HepG2 (cell line): ENCODE results near the gene PRMT7. TPM values are rescaled to one million over a fixed set of nuclear protein-coding genes. Genes with fewer than 3 reads are reported as not detected.
A peak's percentile ranks its signal among the peaks of the same experiment; 100 is the strongest.

Experiments
- AFF4 ChIP-seq: sonication (generic); formaldehyde crosslinking; IDR thresholded peaks from 2 replicates; pipeline ENCODE4 v1.4.0; 2020; ENCODE audit warnings: missing genetic modification reagents
- ATF2 ChIP-seq: sonication (generic); formaldehyde crosslinking; IDR thresholded peaks from 2 replicates; pipeline ENCODE4 v1.4.0; 2020; ENCODE audit warnings: missing genetic modification reagents
- CREB1 ChIP-seq, 2 experiments: fragments of 450-650 bp in 1 of 2; IDR thresholded peaks; 2 replicates each; pipeline ENCODE4 v1.6.1; 2016 to 2017; ENCODE audit warnings: control low read depth in 1 of 2, mild to moderate bottlenecking in 1 of 2, missing compliant biosample characterization in 1 of 2, missing genetic modification characterization in 1 of 2
- GZF1 ChIP-seq: sonication (generic); formaldehyde crosslinking; IDR thresholded peaks from 2 replicates; pipeline ENCODE4 v1.5.1; 2020; ENCODE audit warnings: mild to moderate bottlenecking, missing genetic modification reagents
- KMT2A ChIP-seq: sonication (generic); formaldehyde crosslinking; IDR thresholded peaks from 2 replicates; pipeline ENCODE4 v1.4.0; 2020; ENCODE audit warnings: missing genetic modification reagents
- PHF21A ChIP-seq: sonication (generic); formaldehyde crosslinking; IDR thresholded peaks from 2 replicates; pipeline ENCODE4 v1.5.0; 2020; ENCODE audit warnings: mild to moderate bottlenecking, missing genetic modification reagents
- TBX2 ChIP-seq: sonication (generic); formaldehyde crosslinking; IDR thresholded peaks from 2 replicates; pipeline ENCODE4 v1.5.0; 2020; ENCODE audit warnings: missing genetic modification reagents, mild to moderate bottlenecking, borderline replicate concordance
- ZFX ChIP-seq: sonication (generic); formaldehyde crosslinking; IDR thresholded peaks from 2 replicates; pipeline ENCODE4 v1.4.0; 2020; ENCODE audit warnings: mild to moderate bottlenecking, low read depth, missing genetic modification reagents, moderate library complexity
- ZNF10 ChIP-seq: sonication (generic); formaldehyde crosslinking; IDR thresholded peaks from 2 replicates; pipeline ENCODE4 v1.4.0; 2020; ENCODE audit warnings: mild to moderate bottlenecking, low read depth, missing genetic modification reagents, borderline replicate concordance
- ZNF124 ChIP-seq: sonication (generic); formaldehyde crosslinking; IDR thresholded peaks from 2 replicates; pipeline ENCODE4 v1.4.0; 2020; ENCODE audit warnings: missing genetic modification reagents
- ZNF660 ChIP-seq: sonication (generic); formaldehyde crosslinking; IDR thresholded peaks from 2 replicates; pipeline ENCODE4 v1.5.1; 2020; ENCODE audit warnings: mild to moderate bottlenecking, low read depth, missing genetic modification reagents, borderline replicate concordance
- polyA plus RNA-seq, 8 experiments: library from polyadenylated mRNA; depleted of rRNA in 3 of 8; stranded (reverse) in 7 of 8; unstranded in 1 of 8; fragments of >200 nt; fragmentation: Illumina TruSeq in 4 of 8; extraction: Trizol in 4 of 8; gene quantifications; 2 replicates each; pipeline versions ENCODE4 v1.2.1 to v1.2.3, GENCODE V29; 2011 to 2016; ENCODE audit warnings: low read depth in 4 of 8, missing spikeins in 1 of 8, mixed read lengths in 1 of 8; ENCODE audit not compliant: insufficient read depth in 1 of 8
- total RNA-seq, 5 experiments: library from RNA; depleted of rRNA; stranded (reverse); fragments of >200 nt; fragmentation: Illumina TruSeq; extraction: Trizol; gene quantifications; 2 replicates each; pipeline ENCODE4 v1.2.3, GENCODE V29; 2016; ENCODE audit warnings: low read depth in 1 of 5
- TF ChIP-seq, protein P1 (sequence below): sonication (generic); formaldehyde crosslinking; IDR thresholded peaks from 2 replicates; pipeline ENCODE4 v1.4.0; 2020; ENCODE audit warnings: missing genetic modification reagents
- TF ChIP-seq, protein P2 (sequence below): sonication (generic); formaldehyde crosslinking; IDR thresholded peaks from 2 replicates; pipeline ENCODE4 v1.5.1; 2020; ENCODE audit warnings: mild to moderate bottlenecking, missing genetic modification reagents
- TF ChIP-seq, protein P3 (sequence below): sonication (generic); formaldehyde crosslinking; conservative IDR thresholded peaks from 2 replicates; pipeline ENCODE4 v1.8.0; 2022; ENCODE audit warnings: mild to moderate bottlenecking, moderate library complexity, missing genetic modification reagents

PRMT7 gene
- total and polyA plus RNA-seq, 2 of the 13 experiments (the other 11 are each of a cell fraction or from before 2014, with no cell fraction given) = 47.5 to 55.0 TPM

- TF ChIP-seq, protein P1, sequence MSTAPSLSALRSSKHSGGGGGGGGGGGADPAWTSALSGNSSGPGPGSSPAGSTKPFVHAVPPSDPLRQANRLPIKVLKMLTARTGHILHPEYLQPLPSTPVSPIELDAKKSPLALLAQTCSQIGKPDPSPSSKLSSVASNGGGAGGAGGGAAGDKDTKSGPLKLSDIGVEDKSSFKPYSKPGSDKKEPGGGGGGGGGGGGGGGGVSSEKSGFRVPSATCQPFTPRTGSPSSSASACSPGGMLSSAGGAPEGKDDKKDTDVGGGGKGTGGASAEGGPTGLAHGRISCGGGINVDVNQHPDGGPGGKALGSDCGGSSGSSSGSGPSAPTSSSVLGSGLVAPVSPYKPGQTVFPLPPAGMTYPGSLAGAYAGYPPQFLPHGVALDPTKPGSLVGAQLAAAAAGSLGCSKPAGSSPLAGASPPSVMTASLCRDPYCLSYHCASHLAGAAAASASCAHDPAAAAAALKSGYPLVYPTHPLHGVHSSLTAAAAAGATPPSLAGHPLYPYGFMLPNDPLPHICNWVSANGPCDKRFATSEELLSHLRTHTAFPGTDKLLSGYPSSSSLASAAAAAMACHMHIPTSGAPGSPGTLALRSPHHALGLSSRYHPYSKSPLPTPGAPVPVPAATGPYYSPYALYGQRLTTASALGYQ (CRISPR knock-in tag) = peak; percentile 90
- peak; percentile 98 for TF ChIP-seq TBX2 (CRISPR knock-in tag)
- TF ChIP-seq PHF21A (CRISPR knock-in tag) = peak; percentile 96
- TF ChIP-seq, protein P2, sequence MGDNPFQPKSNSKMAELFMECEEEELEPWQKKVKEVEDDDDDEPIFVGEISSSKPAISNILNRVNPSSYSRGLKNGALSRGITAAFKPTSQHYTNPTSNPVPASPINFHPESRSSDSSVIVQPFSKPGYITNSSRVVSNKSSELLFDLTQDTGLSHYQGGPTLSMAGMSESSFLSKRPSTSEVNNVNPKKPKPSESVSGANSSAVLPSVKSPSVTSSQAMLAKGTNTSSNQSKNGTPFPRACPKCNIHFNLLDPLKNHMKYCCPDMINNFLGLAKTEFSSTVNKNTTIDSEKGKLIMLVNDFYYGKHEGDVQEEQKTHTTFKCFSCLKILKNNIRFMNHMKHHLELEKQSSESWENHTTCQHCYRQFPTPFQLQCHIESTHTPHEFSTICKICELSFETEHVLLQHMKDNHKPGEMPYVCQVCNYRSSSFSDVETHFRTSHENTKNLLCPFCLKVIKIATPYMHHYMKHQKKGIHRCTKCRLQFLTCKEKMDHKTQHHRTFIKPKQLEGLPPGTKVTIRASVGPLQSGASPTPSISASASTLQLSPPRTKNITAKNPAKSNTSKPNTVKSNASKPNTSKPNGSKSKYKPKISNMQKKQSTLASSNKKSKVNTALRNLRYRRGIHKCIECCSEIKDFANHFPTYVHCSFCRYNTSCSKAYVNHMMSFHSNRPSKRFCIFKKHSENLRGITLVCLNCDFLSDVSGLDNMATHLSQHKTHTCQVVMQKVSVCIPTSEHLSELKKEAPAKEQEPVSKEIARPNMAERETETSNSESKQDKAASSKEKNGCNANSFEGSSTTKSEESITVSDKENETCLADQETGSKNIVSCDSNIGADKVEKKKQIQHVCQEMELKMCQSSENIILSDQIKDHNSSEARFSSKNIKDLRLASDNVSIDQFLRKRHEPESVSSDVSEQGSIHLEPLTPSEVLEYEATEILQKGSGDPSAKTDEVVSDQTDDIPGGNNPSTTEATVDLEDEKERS (CRISPR knock-in tag) = no peak
- TF ChIP-seq, protein P3, sequence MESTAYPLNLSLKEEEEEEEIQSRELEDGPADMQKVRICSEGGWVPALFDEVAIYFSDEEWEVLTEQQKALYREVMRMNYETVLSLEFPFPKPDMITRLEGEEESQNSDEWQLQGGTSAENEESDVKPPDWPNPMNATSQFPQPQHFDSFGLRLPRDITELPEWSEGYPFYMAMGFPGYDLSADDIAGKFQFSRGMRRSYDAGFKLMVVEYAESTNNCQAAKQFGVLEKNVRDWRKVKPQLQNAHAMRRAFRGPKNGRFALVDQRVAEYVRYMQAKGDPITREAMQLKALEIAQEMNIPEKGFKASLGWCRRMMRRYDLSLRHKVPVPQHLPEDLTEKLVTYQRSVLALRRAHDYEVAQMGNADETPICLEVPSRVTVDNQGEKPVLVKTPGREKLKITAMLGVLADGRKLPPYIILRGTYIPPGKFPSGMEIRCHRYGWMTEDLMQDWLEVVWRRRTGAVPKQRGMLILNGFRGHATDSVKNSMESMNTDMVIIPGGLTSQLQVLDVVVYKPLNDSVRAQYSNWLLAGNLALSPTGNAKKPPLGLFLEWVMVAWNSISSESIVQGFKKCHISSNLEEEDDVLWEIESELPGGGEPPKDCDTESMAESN = no peak; the same call in 1 of the 2 replicates
- TF ChIP-seq ATF2 = peak; percentile 85; the same call in 1 of the 2 replicates
- TF ChIP-seq GZF1 = no peak
- TF ChIP-seq ZNF124 (CRISPR knock-in tag) = peak; percentile 65; the same call in 1 of the 2 replicates
- TF ChIP-seq ZNF10 (CRISPR knock-in tag) = no peak
- TF ChIP-seq CREB1 (IDR thresholded peaks at IDR 0.05) = peak; percentile 21; the same call in 1 of the 2 replicates
- peak; percentile 76 for TF ChIP-seq CREB1 (CRISPR knock-in tag; IDR thresholded peaks at IDR 0.05)
- no peak for TF ChIP-seq ZNF660 (CRISPR knock-in tag)
- TF ChIP-seq AFF4 = peak; percentile 62
- peak; percentile 61; the same call in 1 of the 2 replicates for TF ChIP-seq ZFX (CRISPR knock-in tag)
- peak; percentile 68; the same call in 1 of the 2 replicates for TF ChIP-seq KMT2A (CRISPR knock-in tag)
These were observed 29.3 kb upstream of the PRMT7 start (continued) for GRCh38 chr16:68281368-68282063.
